GM10248 (cell line): Measurements from ENCODE around the gene MGLL.

ENCODE experiments used
- CTCF ChIA-PET: fragments of 300-600 bp; sonication (Branson Sonifier 250); formaldehyde crosslinking; extraction: SDS; loops from one replicate; lab custom pipeline; 2021; ENCODE audit warnings: antibody characterized with exemption; lab: Yijun Ruan, JAX
- POLR2A ChIA-PET: fragments of 350-650 bp; sonication (Branson Sonifier 250); formaldehyde crosslinking; extraction: SDS; loops from one replicate; lab custom pipeline; 2020; ENCODE audit warnings: antibody characterized with exemption; lab: Yijun Ruan, JAX
- DNase-seq: peaks from one replicate; pipeline ENCODE4 v3.0.0; 2012; ENCODE audit errors: extremely low spot score
- CTCF ChIP-seq: IDR thresholded peaks from 2 replicates; pipeline ENCODE4 v1.5.1; 2012; ENCODE audit warnings: mild to moderate bottlenecking, low read depth; ENCODE audit errors: extremely low read depth, missing control alignments, control extremely low read depth

MGLL gene

GRCh38 chr3:127762077-127762786 lies 60.1 kb downstream of the MGLL start:
- ChIA-PET POLR2A (interaction anchor here (0.7 to 3.5 kb wide), 4 partner anchors 8 to 23 kb away, joined by 3 to 19 read pairs (median 4); no protein-coding TSS in a partner anchor), CTCF (interaction anchor here (0.9 to 13.4 kb wide), 13 partner anchors 9 to 209 kb away, joined by 3 to 112 read pairs (median 4); no protein-coding TSS in a partner anchor)
- no peak for TF ChIP-seq CTCF
- peak; percentile 69 for DNase-seq

- no peak for TF ChIP-seq CTCF
- POLR2A ChIA-PET = interaction anchor here (0.6 to 0.8 kb wide), 2 partner anchors 8 to 9 kb away, joined by 3 read pairs; no protein-coding TSS in a partner anchor
- peak; percentile 44 for DNase-seq
- CTCF ChIA-PET = interaction anchor here (1.1 to 13.4 kb wide), 10 partner anchors 10 to 186 kb away, joined by 3 to 112 read pairs (median 5); no protein-coding TSS in a partner anchor
Observed at GRCh38 chr3:127761441-127761801, 60.9 kb downstream of the MGLL start.

GRCh38 chr3:127760791-127761440 lies 61.4 kb downstream of the MGLL start:
- CTCF ChIA-PET = interaction anchor here (1.1 to 13.4 kb wide), 7 partner anchors 10 to 186 kb away, joined by 3 to 112 read pairs (median 4); no protein-coding TSS in a partner anchor
- POLR2A ChIA-PET = interaction anchor here (0.6 kb wide), 2 partner anchors 9 to 1284 kb away, joined by 3 read pairs; no protein-coding TSS in a partner anchor
- no peak for DNase-seq
- no peak for TF ChIP-seq CTCF

- no peak for DNase-seq
- ChIA-PET POLR2A (interaction anchor here (0.6 kb wide), 1 partner anchor 1283 kb away, joined by 3 read pairs; no protein-coding TSS in a partner anchor), CTCF (interaction anchor here (1.1 to 13.4 kb wide), 6 partner anchors 9 to 185 kb away, joined by 3 to 112 read pairs (median 6); no protein-coding TSS in a partner anchor)
- no peak for TF ChIP-seq CTCF
Observed at GRCh38 chr3:127760361-127760760, 62.0 kb downstream of the MGLL start.

- DNase-seq = no peak
- no peak for TF ChIP-seq CTCF
- ChIA-PET POLR2A (no interaction called here), CTCF (interaction anchor here (2.2 to 13.4 kb wide), 3 partner anchors 9 to 29 kb away, joined by 4 to 112 read pairs (median 13); no protein-coding TSS in a partner anchor)
Observed at GRCh38 chr3:127759826-127760225, 62.5 kb downstream of the MGLL start.

- ChIA-PET CTCF (interaction anchor here (2.4 to 13.4 kb wide), 2 partner anchors 7 to 11 kb away, joined by 13 to 112 read pairs; no protein-coding TSS in a partner anchor), POLR2A (no interaction called here)
- no peak for TF ChIP-seq CTCF
Observed at GRCh38 chr3:127758013-127758412, 64.3 kb downstream of the MGLL start.

More at GRCh38 chr3:127758013-127758412, 64.3 kb downstream of the MGLL start:
- no peak for DNase-seq
